D721Med (cell line): ENCODE results near the gene APOO.
"Not testable (repeated sequence)": the region's sequence is repeated elsewhere in the genome, so short reads cannot be mapped to it uniquely, and the experiment has no call there.

Experiments
- DNase-seq: peaks from one replicate; pipeline ENCODE4 v3.0.0; 2011; ENCODE audit warnings: low spot score; ENCODE audit not compliant: insufficient read length
- FAIRE-seq: peaks from 2 replicates; lab custom pipeline; 2011; peaks lifted over from hg19 to GRCh38; lab: Jason Lieb, UNC
- TF ChIP-seq, protein P1 (sequence below): IDR thresholded peaks from 2 replicates; pipeline ENCODE4 v1.5.1; 2012; ENCODE audit warnings: mild to moderate bottlenecking, control low read depth; ENCODE audit not compliant: insufficient read depth; ENCODE audit errors: missing control alignments

The APOO gene

GRCh38 chrX:23884427-23885024, 23.2 kb downstream of the APOO start:
- DNase-seq (no peak), FAIRE-seq (no peak)
- TF ChIP-seq, protein P1, sequence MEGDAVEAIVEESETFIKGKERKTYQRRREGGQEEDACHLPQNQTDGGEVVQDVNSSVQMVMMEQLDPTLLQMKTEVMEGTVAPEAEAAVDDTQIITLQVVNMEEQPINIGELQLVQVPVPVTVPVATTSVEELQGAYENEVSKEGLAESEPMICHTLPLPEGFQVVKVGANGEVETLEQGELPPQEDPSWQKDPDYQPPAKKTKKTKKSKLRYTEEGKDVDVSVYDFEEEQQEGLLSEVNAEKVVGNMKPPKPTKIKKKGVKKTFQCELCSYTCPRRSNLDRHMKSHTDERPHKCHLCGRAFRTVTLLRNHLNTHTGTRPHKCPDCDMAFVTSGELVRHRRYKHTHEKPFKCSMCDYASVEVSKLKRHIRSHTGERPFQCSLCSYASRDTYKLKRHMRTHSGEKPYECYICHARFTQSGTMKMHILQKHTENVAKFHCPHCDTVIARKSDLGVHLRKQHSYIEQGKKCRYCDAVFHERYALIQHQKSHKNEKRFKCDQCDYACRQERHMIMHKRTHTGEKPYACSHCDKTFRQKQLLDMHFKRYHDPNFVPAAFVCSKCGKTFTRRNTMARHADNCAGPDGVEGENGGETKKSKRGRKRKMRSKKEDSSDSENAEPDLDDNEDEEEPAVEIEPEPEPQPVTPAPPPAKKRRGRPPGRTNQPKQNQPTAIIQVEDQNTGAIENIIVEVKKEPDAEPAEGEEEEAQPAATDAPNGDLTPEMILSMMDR: no peak

DNA sequence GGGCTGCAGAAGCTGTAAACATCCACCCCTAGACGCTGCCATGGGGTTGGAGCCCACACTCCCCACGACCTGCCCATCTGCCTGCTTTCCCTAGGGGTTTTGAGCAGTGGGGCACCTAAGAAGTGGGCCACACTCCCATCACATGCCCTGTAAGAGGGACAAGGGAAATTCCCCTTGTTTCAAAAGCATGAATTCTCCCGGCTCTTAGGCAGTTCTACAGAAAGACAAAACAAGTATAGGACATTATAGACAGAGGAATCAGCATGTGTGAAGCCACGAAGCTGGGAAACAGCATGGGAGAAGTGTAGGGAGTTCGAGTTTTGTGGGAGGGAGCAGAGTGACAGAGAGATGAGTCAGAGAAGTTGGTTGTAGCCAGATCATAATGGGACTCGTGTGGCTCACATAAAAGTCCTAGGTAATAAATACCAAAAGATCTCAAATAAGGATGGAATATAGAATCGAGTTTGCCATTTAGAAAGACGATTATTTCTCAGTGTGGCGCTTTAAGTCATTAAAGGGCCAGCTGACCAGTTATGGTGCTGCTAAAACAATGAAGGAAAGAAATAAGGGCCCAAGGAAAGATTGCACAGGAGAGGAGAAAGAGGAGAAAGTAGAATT, 23.9 kb downstream of the APOO start:
- TF ChIP-seq, protein P1: no peak
- DNase-seq: no peak
- no peak for FAIRE-seq

- FAIRE-seq: no peak
- TF ChIP-seq, protein P1: no peak
- no peak for DNase-seq
These were observed 28.2 kb downstream of the APOO start for GRCh38 chrX:23879380-23880090.

DNA sequence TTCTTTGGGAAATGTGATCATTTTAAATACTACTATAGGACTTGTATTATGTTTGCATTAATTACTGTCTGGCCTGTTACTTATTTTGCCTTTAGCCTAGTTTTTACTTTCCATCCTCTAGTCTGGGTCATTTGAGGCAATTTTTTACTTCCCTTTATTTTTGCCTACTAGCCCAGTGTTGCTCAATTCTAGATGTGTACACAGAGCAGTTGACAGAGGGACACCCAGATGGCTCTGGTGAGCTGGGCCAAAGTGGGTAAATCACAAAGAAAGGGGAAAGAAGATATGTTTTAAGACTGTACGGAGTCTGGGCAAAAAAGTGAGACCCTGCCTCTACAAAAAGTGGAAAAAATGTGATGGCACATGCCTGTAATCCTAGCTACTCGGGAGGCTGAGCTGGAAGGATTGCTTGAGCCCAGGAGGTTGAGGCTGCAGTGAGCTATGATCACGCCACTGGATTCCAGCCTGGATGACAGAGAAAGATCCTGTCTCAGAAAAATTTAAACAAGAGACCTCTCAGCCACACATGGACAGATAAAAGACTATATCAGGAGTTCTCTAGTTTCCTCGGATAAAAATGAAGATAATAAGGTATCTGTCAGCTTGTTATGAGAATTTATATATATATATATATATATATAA, 35.7 kb downstream of the APOO start:
- DNase-seq (no peak), FAIRE-seq (no peak)
- TF ChIP-seq, protein P1: no peak

- DNase-seq (no peak), FAIRE-seq (no peak)
- TF ChIP-seq, protein P1: no peak
These were observed 37.7 kb downstream of the APOO start for GRCh38 chrX:23870041-23870440.

GRCh38 chrX:23864742-23865326, 42.9 kb downstream of the APOO start:
- TF ChIP-seq, protein P1: no peak
- FAIRE-seq: no peak
- no peak for DNase-seq

DNA sequence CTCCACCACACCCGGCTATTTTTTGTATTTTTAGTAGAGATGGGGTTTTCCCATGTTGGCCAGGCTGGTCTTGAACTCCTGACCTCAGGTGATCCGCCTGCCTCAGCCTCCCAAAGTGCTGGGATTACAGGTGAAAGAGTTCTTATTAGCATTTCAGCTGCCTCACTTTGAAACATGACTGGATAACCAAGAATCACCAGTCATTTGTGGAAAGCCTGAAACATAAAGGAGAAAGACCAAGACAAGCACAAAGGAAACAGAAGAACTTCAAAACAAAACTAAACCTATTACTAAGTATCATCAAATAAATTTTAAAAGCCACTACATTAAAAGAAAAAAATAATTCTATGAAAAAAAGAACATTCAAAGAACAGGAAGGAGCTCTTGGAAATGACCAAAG, 45.8 kb downstream of the APOO start:
- not testable (repeated sequence) for DNase-seq, FAIRE-seq
